NCI-H2196 (cell line): ENCODE measurements around the gene SLC41A2.

Experiments used
- DNase-seq: peaks from one replicate; lab custom pipeline; 2025; ENCODE audit not compliant: unreplicated experiment; lab: John Stamatoyannopoulos, UW

The SLC41A2 gene

DNA sequence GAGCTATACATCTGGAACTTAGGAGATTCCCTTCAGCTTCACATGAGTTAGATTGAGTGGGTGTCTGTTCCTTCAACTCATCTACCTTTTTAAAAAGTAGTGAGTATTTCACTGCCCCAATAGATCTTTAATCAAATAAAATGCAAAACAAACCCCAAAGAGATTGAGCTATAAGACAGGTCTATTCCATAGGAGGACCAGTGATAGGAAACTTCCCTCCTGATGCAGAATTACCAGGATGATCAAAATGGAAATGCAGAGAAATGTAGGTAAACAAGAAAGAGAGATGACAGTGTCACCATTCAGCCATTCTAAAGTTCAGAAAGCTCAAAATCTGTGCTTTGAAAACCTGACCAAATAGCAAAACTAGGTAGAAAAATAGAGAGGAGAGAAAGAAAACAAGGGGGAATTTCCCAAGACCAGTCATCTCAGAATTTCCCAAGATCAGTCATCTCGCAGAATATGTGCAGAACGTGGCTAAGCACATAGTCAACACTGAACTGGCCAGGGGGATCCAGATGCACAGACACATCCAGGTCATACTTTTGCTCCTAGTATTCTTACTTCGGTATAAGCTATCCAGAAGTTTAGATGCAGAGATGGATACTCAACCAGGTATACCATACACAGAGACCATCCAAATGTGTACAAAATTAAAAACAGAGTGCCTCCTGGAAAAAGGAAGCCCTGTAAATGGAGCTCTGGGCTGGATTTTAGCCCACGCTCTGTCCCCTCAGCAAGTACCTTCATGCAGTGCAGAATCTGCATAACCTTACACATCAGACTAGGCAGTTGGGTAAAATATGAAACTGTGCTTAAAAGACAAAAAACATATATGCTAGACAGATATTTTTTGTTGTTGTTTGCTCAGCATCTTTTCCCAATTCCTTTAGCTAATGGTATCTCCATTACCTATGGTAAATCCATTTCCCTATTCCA, 27.4 kb downstream of the SLC41A2 start:
- no peak for DNase-seq

DNA sequence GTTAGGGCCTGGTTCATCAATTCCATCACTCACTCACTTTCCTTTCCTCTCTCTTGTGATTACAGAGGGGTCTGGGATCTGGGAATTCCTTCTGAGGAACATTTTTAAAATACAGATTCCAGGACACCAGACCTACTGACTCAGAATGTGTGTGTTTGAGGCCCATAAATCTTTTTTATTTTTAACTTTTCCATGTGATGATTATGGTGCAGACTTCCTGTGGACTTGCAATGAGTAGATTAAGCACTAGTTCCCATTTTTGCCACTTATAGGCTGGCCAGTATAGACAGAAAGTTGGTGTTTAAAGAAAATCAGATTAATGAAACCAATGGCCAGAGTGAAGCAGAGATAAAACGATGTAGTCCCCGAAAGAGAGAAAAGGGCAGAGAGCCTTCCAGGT, 28.1 kb downstream of the SLC41A2 start:
- no peak for DNase-seq

DNA sequence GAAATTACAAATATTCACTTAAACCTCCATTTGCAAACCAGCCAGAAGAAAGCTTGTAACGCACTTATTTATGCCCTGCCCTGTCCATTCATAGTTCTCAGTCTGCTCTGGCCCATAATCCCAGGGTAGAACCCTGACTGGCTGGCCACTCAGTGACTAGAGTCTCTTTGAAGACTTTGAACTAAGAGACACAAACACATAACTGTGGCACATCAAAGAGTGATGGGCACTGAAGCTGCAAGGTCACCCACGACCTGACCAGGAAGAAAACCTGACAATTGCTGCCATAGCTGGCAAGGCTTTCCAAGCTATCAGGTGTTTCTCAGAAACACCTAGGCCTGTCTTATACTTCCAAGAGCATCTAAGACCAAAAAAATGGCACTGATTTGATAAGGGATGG, 28.7 kb downstream of the SLC41A2 start:
- DNase-seq: no peak

DNA sequence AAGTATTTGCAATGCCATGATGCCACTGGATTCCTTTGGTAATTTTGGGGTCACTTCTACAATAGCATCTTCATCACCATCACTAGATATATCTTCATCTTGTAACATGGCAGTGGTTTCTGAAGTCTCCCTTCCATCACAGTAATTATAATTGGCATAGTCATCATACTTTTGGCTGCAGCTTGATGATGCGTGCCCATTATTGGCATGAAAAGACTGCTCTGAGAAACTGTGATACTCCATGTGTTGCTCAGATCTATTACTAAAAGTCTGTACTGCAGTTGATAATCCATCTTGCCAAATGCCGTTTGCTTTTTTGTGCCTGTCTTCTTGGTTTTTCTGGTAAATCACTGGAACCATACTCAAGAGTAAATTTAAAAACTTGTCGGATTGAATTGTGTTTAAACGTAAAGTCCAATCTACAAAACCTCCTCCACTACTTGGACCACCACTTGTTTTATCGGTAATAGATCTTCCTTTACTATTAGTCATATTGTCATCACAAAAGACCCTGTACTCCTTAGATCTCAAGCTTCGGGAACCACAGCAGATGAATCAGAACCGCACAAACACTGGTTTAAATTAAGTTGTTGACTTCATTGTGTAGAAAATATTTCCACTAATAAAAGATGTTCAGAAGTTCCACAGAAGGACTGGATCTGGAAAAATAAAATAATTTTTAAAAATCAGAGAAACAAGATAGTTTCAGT, 29.9 kb downstream of the SLC41A2 start:
- no peak for DNase-seq

DNA sequence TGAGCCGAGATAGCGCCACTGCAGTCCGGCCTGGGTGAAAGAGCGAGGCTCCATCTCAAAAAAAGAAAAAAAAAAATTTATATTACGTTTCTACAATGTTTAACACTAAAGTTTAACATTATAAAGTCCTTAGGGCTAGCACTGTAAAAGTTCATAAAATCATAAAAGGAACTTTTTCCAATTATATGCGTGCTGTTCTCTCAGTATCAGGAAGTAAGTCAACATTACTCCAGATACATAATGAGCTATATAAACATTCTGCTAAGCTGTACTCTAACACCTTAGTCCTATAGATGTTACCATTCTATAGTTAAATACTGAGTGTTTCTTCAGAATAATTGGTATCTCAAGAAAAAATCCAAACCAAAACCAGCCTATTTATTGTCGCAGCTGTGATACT, 32.6 kb downstream of the SLC41A2 start:
- DNase-seq: no peak

DNA sequence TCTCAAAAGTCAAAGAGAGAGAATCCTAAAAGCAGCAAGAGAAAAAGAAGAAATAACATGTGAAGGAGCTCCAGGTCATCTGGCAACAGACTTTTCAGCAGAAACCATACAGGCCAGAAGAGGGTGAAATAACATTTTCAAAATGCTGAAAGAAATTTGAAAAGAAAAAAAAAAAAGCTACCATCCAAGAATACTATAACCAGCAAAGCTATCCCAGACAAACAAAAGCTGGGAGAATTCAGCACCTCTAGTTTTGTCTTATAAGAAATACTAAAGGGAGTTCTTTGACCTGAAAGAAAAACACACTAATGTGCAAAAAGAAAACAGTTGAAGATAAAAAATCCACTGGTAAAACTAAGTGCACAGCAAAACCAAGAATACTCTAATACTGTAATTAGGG, 36.8 kb downstream of the SLC41A2 start:
- DNase-seq: no peak

DNA sequence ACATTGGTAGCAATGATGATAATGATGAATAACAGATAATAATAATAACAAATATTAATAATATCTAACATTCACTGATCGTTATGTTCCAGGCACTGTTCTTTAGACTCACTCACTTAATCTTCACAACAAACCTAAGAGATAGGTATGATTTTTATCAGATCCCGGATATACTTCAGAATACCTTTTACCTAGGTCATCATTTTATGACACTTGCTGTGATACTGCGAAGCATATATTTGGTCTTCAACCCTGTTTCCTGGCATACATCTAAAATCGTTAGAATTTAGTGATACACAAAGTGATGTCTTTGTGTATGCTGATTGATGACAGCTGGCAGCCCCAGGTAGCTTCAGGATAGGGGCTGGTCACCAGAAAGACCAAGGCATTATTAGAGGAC, 46.1 kb downstream of the SLC41A2 start:
- no peak for DNase-seq

DNA sequence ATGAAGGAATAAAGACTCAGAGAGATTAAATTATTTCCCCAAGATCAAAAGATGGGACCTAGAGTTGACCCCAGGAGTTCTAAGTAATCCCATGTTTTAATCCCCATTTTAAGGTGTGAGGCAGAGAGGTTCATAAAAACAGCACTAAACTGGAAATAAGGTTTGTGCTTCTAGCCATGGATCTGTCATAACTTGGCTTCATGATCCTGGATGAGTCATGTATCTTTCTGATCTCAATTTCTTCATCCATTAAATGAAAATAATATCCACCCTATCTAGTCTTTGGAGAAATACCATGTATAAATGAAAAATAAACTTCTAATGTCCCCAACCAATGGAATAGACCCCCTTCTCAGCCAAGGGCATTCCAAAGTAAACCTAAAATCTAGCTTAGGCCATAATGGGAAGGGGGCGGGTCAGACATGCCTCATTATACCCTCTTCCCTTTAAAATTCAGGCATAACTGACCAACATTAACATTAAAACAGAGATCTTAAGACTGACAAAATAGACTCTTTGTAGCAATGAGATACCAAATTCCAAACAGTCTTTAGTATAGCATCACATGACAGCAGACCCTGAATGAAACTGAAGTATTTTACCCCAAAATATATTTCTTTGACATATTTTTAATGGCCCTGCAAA, 47.8 kb downstream of the SLC41A2 start:
- no peak for DNase-seq

DNA sequence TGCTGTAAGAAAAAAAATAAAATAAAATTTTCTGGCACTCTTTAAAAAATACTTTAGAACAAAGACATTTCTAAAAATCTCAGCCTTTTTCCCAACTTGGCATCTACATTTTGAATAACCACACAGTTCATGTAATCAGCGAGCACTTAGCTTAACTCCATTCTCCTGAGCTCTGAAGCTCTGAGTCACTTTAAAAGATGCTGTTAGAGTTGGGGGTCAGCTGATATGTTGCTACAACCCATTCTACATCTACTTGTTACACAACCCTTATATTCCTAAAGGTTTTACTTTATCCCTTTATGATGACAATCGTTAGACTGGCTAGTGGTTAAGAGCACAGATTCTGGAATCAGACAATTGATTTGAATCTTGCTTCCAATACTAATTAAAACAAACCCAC, 48.3 kb downstream of the SLC41A2 start:
- no peak for DNase-seq
